Measurements from ENCODE around the gene NAP1L5. TPM values are rescaled to one million over a fixed set of nuclear protein-coding genes. Genes with fewer than 3 reads are reported as not detected.

Gene NAP1L5
- total RNA-seq, 1 experiment from 2014 or later: 1.8 TPM

DNA sequence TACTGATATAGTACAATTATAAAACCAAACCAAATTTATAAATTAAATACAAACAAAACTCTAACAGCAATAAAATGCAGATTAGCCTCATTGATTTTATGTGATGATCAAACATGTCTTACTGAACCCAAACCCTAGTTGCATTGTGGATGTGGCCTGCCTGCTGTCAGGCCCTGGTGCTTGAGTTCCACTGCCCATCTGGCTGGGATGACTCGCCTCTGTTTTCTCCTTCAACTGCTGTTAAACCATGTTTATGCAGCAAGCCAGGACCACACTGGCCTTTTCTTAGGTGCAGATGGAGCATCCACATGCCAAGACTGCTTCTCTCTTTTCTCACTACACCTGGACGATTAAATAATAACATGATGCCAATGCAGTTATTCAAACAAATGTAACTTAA lies 22.6 kb downstream of the NAP1L5 start:
- DNase-seq (ENCODE audit: low read depth, low spot score) (no peak), ATAC-seq (no peak)
- H3K27me3 ChIP-seq (ENCODE audit: insufficient read depth, low read length): no peaks in the 10 kb centered on the region
- H3K4me2 ChIP-seq (ENCODE audit: low read length): no peak overlapping the region
- no TSS peak for BruUV-seq (replicated peaks)
- ChIA-PET POLR2A (no interaction called here), RAD21 (ENCODE audit: low non-redundant PET in 1 of 2, low total read pairs in 2 of 2, uncharacterized antibody in 2 of 2, unreplicated experiment in 2 of 2) (no interaction called here), CTCF (no interaction called here)
- no peaks in the 10 kb centered on the region for H3K9me3 ChIP-seq (ENCODE audit: control insufficient read depth in 1 of 2, insufficient read depth in 1 of 2, low read depth in 1 of 2, low read length in 2 of 2)
- H3K36me3 ChIP-seq (ENCODE audit: control insufficient read depth in 1 of 2, insufficient read depth in 2 of 2, low read length in 2 of 2): no peaks in the 10 kb centered on the region
- no peaks in the 10 kb centered on the region for H3K4me1 ChIP-seq (ENCODE audit: control insufficient read depth in 1 of 2, insufficient read depth in 2 of 2, low read length in 2 of 2)
- no peak for TF ChIP-seq YY1 (IDR thresholded peaks at IDR 0.05; ENCODE audit: extremely low read depth, insufficient replicate concordance, low read depth, low read length)
- no peak for TF ChIP-seq ZBTB33 (IDR thresholded peaks at IDR 0.05; ENCODE audit: extremely low read depth, insufficient replicate concordance, low read length)
- TF ChIP-seq RAD21 (IDR thresholded peaks at IDR 0.05; ENCODE audit: low read depth): no peak
- no peak for TF ChIP-seq MAX (IDR thresholded peaks at IDR 0.05)
- TF ChIP-seq, protein P1, sequence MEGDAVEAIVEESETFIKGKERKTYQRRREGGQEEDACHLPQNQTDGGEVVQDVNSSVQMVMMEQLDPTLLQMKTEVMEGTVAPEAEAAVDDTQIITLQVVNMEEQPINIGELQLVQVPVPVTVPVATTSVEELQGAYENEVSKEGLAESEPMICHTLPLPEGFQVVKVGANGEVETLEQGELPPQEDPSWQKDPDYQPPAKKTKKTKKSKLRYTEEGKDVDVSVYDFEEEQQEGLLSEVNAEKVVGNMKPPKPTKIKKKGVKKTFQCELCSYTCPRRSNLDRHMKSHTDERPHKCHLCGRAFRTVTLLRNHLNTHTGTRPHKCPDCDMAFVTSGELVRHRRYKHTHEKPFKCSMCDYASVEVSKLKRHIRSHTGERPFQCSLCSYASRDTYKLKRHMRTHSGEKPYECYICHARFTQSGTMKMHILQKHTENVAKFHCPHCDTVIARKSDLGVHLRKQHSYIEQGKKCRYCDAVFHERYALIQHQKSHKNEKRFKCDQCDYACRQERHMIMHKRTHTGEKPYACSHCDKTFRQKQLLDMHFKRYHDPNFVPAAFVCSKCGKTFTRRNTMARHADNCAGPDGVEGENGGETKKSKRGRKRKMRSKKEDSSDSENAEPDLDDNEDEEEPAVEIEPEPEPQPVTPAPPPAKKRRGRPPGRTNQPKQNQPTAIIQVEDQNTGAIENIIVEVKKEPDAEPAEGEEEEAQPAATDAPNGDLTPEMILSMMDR (IDR thresholded peaks at IDR 0.05 in 2 of 3, conservative IDR thresholded peaks at IDR 0.05 in 1 of 3; ENCODE audit: borderline replicate concordance in 1 of 3, insufficient read depth in 1 of 3, low read depth in 2 of 3, low read length in 2 of 3): no peak
- no peak for TF ChIP-seq SRF (IDR thresholded peaks at IDR 0.05; ENCODE audit: low read depth)
- no peak for TF ChIP-seq POLR2AphosphoS5 (IDR thresholded peaks at IDR 0.05; ENCODE audit: low read depth, low read length)
- no peak for TF ChIP-seq CBX3 (IDR thresholded peaks at IDR 0.05; ENCODE audit: low read depth)
- TF ChIP-seq ELF1 (IDR thresholded peaks at IDR 0.05; ENCODE audit: borderline replicate concordance, low read depth): no peak
- TF ChIP-seq EGR1 (IDR thresholded peaks at IDR 0.05; ENCODE audit: low read depth): no peak
- TF ChIP-seq EZH2 (IDR thresholded peaks at IDR 0.05): no peak
- TF ChIP-seq CEBPB (IDR thresholded peaks at IDR 0.05; ENCODE audit: low read depth): no peak
- no peak for TF ChIP-seq TCF7L2 (IDR thresholded peaks at IDR 0.05; ENCODE audit: borderline replicate concordance, extremely low read depth, insufficient read depth, insufficient read length)
- TF ChIP-seq ATF3 (IDR thresholded peaks at IDR 0.05): no peak
- no peak for TF ChIP-seq FOSL1 (IDR thresholded peaks at IDR 0.05; ENCODE audit: low read depth)
- TF ChIP-seq SP1 (IDR thresholded peaks at IDR 0.05; ENCODE audit: low read depth): no peak
- no peak for TF ChIP-seq EZH2phosphoT487 (IDR thresholded peaks at IDR 0.05; ENCODE audit: borderline replicate concordance)
- no peak for TF ChIP-seq SIN3A (IDR thresholded peaks at IDR 0.05; ENCODE audit: low read depth)
- TF ChIP-seq POLR2A (IDR thresholded peaks at IDR 0.05; ENCODE audit: borderline replicate concordance, extremely low read depth, insufficient read depth, insufficient read length): no peak
- no peaks in the 10 kb centered on the region for H4K20me1 ChIP-seq (ENCODE audit: insufficient read depth)
- intact Hi-C loops (cut with micrococcal nuclease): no loop called here
- no peak overlapping the region for H3K4me3 ChIP-seq (replicated peaks in 1 of 2; ENCODE audit: low read depth in 1 of 2, low read length in 2 of 2)
- H2AFZ ChIP-seq (ENCODE audit: low read depth, low read length, poor library complexity, severe bottlenecking): no peak overlapping the region
- no peak overlapping the region for H3K27ac ChIP-seq (ENCODE audit: low read depth, low read length)
- H3K9me2 ChIP-seq (ENCODE audit: insufficient read depth): no peaks in the 10 kb centered on the region
- no peak overlapping the region for H3K9ac ChIP-seq (ENCODE audit: low read length)
- H3K79me2 ChIP-seq (ENCODE audit: insufficient read depth, low read length): no peaks in the 10 kb centered on the region

All from HCT116 (cell line).